Motor neuron (in vitro differentiated cells): ENCODE measurements around the gene PEG3. TPM values are rescaled to one million over a fixed set of nuclear protein-coding genes. Genes with fewer than 3 reads are reported as not detected.

Source experiments
- ATAC-seq, 8 experiments: fragments of 200-7000 bp; cut with Tn5 transposase; replicated peaks in 6 of 8; 2 replicates each; pipeline ENCODE4 v1.8.0; 2021; ENCODE audit warnings: mild to moderate bottlenecking in 8 of 8, moderate library complexity in 8 of 8
- H3K27ac ChIP-seq, 2 donors: fragments of 250-450 bp; sonication (Bioruptor Pico); 2 replicates each; pipeline ENCODE4 v1.9.0; 2021; ENCODE audit warnings: antibody characterized with exemption in 2 of 2, mild to moderate bottlenecking in 2 of 2, moderate library complexity in 1 of 2
- H3K4me1 ChIP-seq, 2 donors: fragments of 250-450 bp; sonication (Bioruptor Pico); replicated peaks in 1 of 2; 2 replicates each; pipeline ENCODE4 v1.6.1; 2021; ENCODE audit warnings: antibody characterized with exemption in 2 of 2, mild to moderate bottlenecking in 2 of 2, moderate library complexity in 1 of 2
- H3K4me3 ChIP-seq, 5 donors: fragments of 250-450 bp; sonication (Bioruptor Pico); 2 replicates each; pipeline ENCODE4 v1.9.0; 2021; ENCODE audit warnings: antibody characterized with exemption in 5 of 5, mild to moderate bottlenecking in 5 of 5, moderate library complexity in 4 of 5
- WGBS, 10 experiments: fragments of 450-650 bp; shearing (Covaris generic); methylation state at CpG; one replicate each; pipeline ENCODE4 v1.0.0; 2022; 5-methylcytosine and 5-hydroxymethylcytosine counted together
- in situ Hi-C, 9 experiments: fragments of 400-800 bp; cut with MboI; loops; one replicate each; pipeline ENCODE4 v1.15.0; 2021; ENCODE audit warnings: low sequenced_read_pairs in 9 of 9, low pct_unique_long_range_greater_than_20kb in 2 of 9; ENCODE audit not compliant: unreplicated experiment in 9 of 9
- total RNA-seq, 8 experiments: library from RNA; unstranded; fragments of 300-600 nt; gene quantifications; 2 replicates each; pipeline versions ENCODE4 v1.2.3 to v1.2.4, GENCODE V29; 2022

PEG3 gene
- total RNA-seq, 8 experiments from 2014 or later = under 0.01 to 2.5 (median 0.09) TPM

- in situ Hi-C loops = no loop called here
- 19 to 100% (median 44%) methylated on average over 1 to 4 of the region's 6 CpGs; no CpG with 5 or more reads in 5 of the 10 experiments for WGBS, 10 experiments
- ATAC-seq = no peak
- Histone ChIP-seq H3K4me1 (no peaks in the 10 kb centered on the region), H3K4me3 (peak overlapping the region in 1 of 5 donors; percentile 81), H3K27ac (no peak overlapping the region)
Measured at GRCh38 chr19:56837004-56837403, 3.5 kb downstream of the PEG3 start.

- Histone ChIP-seq H3K4me3 (no peak overlapping the region), H3K27ac (no peak overlapping the region), H3K4me1 (no peaks in the 10 kb centered on the region)
- no peak for ATAC-seq
- in situ Hi-C loops = no loop called here
- 52 to 100% (median 67%) methylated on average over 3 to 9 of the region's 9 CpGs; no CpG with 5 or more reads in 2 of the 10 experiments for WGBS, 10 experiments
Measured at GRCh38 chr19:56836059-56836458, 4.5 kb downstream of the PEG3 start.

- H3K27ac ChIP-seq = no peak overlapping the region
- ATAC-seq = no peak
- in situ Hi-C loops = no loop called here
- H3K4me1 ChIP-seq = no peaks in the 10 kb centered on the region
- no peak overlapping the region for H3K4me3 ChIP-seq
Measured at GRCh38 chr19:56835401-56835800, 5.1 kb downstream of the PEG3 start.

DNA sequence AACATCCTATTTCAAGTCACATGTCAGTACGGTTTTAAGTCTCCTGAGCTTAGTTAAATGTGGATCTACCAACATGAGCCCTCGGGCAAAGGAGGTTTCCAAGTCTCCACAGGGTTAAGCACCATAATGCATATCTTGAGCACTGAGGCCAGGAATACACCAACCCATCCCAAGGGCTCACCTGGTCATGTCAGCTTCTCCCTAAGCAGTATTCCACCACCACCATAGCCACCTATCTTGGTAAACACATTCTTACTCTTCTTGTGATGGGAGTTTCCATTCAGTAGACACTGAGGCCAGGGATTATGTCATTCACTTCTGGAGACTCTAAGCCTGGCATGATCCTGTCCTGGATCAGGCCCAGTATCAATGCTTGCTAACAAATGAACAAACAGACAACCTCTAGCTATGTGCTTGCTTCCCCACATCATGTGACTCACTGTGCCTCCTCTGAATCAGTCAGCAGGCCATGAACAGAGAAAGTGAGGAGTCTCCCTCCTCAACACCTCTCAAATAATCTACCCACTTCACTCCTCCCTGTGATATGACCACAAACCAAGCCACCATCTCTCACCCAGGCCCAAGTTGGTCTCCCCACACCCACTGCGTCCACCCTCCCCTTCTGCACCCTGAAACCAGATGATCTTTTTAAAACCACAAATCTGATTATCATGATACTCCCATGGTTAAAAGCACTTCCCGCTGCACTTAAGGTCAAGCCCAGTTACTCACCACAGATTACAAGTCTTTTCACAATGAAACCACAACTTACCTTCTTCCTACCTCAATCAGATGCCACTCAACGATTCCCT lies 5.8 kb downstream of the PEG3 start:
- ATAC-seq = no peak
- in situ Hi-C loops = no loop called here
- H3K27ac ChIP-seq = no peak overlapping the region
- no peak overlapping the region for H3K4me3 ChIP-seq
- H3K4me1 ChIP-seq = no peaks in the 10 kb centered on the region
- WGBS, 10 experiments = 0 to 100% (median 14%) methylated on average over 1 to 4 of the region's 5 CpGs; no CpG with 5 or more reads in 1 of the 10 experiments

DNA sequence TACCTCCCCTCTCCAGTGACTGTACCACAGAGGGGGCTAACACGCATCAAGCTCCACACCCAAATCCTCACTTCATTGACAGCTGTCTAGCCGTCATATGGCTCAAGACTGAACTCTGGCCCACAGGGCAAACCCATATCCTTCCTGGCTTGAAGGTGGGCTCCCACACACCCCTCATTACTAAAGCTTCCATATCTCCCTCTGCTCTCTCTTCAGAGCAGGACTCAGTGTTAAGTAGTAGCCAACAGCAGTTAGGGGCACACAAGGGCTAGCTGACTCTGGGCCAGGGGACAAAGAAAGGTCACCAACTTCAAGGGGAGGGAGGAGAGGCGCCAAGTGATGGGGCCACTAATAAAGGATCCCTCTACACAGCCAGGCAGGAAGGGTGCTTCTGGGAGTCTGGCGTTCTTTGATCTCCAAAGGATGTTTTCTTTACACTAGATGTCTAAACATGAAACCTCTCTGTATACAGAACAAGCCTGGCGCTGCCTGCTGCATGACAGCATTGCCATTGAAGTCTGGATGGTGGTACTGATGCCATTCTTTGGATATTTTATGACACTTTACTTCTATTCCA lies 8.1 kb downstream of the PEG3 start:
- Histone ChIP-seq H3K4me1 (no peaks in the 10 kb centered on the region), H3K27ac (no peak overlapping the region), H3K4me3 (no peak overlapping the region)
- in situ Hi-C loops = no loop called here
- 0 to 29% (median 25%) methylated on average over 1 to 4 of the region's 5 CpGs; no CpG with 5 or more reads in 4 of the 10 experiments for WGBS, 10 experiments
- no peak for ATAC-seq

DNA sequence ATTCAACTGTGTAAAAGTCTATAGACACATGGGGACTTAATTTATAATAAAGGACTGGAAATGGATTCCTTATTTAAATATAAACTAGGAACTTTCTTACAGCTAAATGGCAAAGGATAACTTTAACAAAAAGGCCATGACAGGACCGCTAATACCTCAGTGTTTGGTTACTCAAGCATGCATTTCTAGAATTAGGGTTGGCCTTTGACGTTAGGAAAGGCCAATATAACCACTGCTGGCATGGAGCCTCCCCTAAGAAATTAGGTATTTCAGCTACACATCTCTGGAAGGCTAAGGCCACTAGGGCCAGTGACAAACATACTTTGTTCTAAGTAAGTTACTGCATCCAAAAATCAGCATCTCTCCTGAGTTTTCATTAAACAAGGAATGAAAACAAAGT lies 9.3 kb downstream of the PEG3 start:
- 0 to 33% (median 7%) methylated on average over 1 to 2 of the region's 2 CpGs; no CpG with 5 or more reads in 4 of the 10 experiments for WGBS, 10 experiments
- Histone ChIP-seq H3K4me1 (no peaks in the 10 kb centered on the region), H3K4me3 (no peak overlapping the region), H3K27ac (no peak overlapping the region)
- ATAC-seq = no peak
- in situ Hi-C loops = no loop called here

- Histone ChIP-seq H3K27ac (no peak overlapping the region), H3K4me1 (no peaks in the 10 kb centered on the region), H3K4me3 (no peak overlapping the region)
- in situ Hi-C loops = no loop called here
- peak in 1 of 8 experiments; percentile 32 for ATAC-seq
- WGBS, 10 experiments = 0 to 43% (median 24%) methylated on average over 1 to 4 of the region's 6 CpGs; no CpG with 5 or more reads in 4 of the 10 experiments
Measured at GRCh38 chr19:56829596-56829995, 10.9 kb downstream of the PEG3 start.

DNA sequence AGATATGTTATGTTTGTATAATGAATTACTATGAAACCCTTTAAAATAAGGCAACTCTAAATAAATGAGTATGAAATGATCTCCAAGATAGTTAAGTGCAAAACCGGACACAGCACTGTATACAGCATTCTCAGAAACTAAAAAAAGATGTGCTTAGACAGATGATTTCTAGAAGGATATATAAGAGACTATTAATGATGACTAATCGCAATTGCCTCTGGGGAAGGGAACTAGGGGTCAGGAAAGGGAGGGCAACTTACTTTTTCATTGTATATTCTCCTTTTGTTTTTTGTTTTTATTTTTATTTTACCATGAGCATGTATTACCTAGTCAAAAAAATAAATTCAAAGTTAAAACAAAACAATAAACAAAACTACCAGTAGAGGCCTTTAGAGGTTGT lies 12.8 kb downstream of the PEG3 start:
- in situ Hi-C loops = no loop called here
- ATAC-seq = no peak
- no peaks in the 10 kb centered on the region for H3K4me1 ChIP-seq
- H3K4me3 ChIP-seq = no peak overlapping the region
- no peak overlapping the region for H3K27ac ChIP-seq
- WGBS, 10 experiments = 0 to 42% (median 7%) methylated on average over 1 to 2 of the region's 2 CpGs; no CpG with 5 or more reads in 1 of the 10 experiments

GRCh38 chr19:56823956-56824355 lies 16.6 kb downstream of the PEG3 start:
- Histone ChIP-seq H3K4me1 (no peaks in the 10 kb centered on the region), H3K4me3 (no peak overlapping the region), H3K27ac (no peak overlapping the region)
- no peak for ATAC-seq
- in situ Hi-C loops = no loop called here
- 8 to 92% (median 23%) methylated on average over 2 to 4 of the region's 6 CpGs; no CpG with 5 or more reads in 6 of the 10 experiments for WGBS, 10 experiments

GRCh38 chr19:56823417-56823816 lies 17.1 kb downstream of the PEG3 start:
- Histone ChIP-seq H3K4me3 (no peak overlapping the region), H3K27ac (no peak overlapping the region), H3K4me1 (no peaks in the 10 kb centered on the region)
- ATAC-seq = no peak
- in situ Hi-C loops = no loop called here
- 0 to 100% (median 60%) methylated on average over 1 to 4 of the region's 12 CpGs; no CpG with 5 or more reads in 3 of the 10 experiments for WGBS, 10 experiments

DNA sequence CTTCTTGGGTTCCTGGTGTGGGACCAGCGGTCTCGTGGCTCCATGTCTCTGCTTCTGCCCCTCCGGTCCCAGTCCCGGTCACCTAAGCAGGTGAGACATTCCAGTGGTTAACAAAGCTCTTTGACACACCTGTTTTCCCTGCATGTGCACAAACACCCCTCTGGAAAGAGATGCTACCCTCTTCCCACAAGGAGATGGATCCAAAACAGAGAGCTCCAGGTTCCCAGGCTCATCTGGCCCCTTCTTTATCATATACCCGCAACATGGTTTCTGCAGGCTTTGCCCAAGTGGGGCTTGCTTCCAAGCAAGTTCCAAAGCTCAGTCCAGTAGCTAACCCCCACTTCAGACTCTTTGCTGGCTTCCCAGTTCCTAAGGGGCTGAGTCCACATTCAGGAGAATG lies 17.8 kb downstream of the PEG3 start:
- 45 to 60% (median 52%) methylated on average over 1 to 5 of the region's 5 CpGs; no CpG with 5 or more reads in 6 of the 10 experiments for WGBS, 10 experiments
- no peak overlapping the region for H3K4me3 ChIP-seq
- H3K4me1 ChIP-seq = no peaks in the 10 kb centered on the region
- in situ Hi-C loops = no loop called here
- no peak for ATAC-seq
- no peak overlapping the region for H3K27ac ChIP-seq

DNA sequence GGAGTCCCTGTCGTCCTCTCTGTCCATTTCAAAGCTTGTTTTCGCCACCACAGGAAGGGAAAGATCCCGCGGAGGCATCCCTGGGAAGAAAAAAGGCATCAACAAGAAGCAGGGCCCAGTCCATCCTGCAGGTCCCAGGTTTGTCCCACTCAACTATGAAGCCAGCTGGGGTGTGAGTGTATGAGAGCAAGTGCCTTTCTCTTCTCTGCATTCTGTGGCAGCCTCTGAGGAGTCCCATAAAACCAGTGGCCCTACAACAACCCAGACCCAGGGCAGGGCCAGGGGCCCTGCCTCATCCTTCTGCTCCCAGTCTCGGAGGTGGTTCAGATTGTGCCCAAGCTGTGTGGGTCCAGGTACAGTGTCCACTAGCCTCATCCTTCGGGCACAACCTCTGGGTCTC lies 18.9 kb downstream of the PEG3 start:
- H3K4me3 ChIP-seq = no peak overlapping the region
- H3K4me1 ChIP-seq = no peaks in the 10 kb centered on the region
- ATAC-seq = no peak
- in situ Hi-C loops = no loop called here
- 3 to 80% (median 16%) methylated on average over 1 to 6 of the region's 6 CpGs; no CpG with 5 or more reads in 5 of the 10 experiments for WGBS, 10 experiments
- no peak overlapping the region for H3K27ac ChIP-seq

- in situ Hi-C loops = no loop called here
- Histone ChIP-seq H3K4me1 (no peaks in the 10 kb centered on the region), H3K27ac (no peak overlapping the region), H3K4me3 (no peak overlapping the region)
- WGBS, 10 experiments = 0 to 60% (median 4%) methylated on average over 1 to 4 of the region's 5 CpGs; no CpG with 5 or more reads in 5 of the 10 experiments
- no peak for ATAC-seq
Measured at GRCh38 chr19:56821209-56821608, 19.3 kb downstream of the PEG3 start.
